Neuron (in vitro differentiated cells): ENCODE results near the gene NR1D1.

Experiments
- H2AFZ ChIP-seq: one replicate; pipeline ENCODE4 v1.6.1; 2013; ENCODE audit warnings: low read depth, mild to moderate bottlenecking, inconsistent platforms, low read length, moderate library complexity
- H3K27me3 ChIP-seq: one replicate; pipeline ENCODE4 v1.6.1; 2013; ENCODE audit warnings: low read length; ENCODE audit not compliant: insufficient read depth
- H3K36me3 ChIP-seq: one replicate; pipeline ENCODE4 v1.6.1; 2013; ENCODE audit warnings: low read length; ENCODE audit not compliant: insufficient read depth
- H3K4me1 ChIP-seq: one replicate; pipeline ENCODE4 v1.6.1; 2013; ENCODE audit warnings: low read length; ENCODE audit not compliant: insufficient read depth
- H3K4me3 ChIP-seq: 2 replicates; pipeline ENCODE4 v1.5.1; 2013; ENCODE audit warnings: mild to moderate bottlenecking, low read length, moderate library complexity
- H3K9me3 ChIP-seq: one replicate; pipeline ENCODE4 v1.6.1; 2013; ENCODE audit warnings: low read length

NR1D1 gene

GRCh38 chr17:40063901-40064531, 36.4 kb downstream of the NR1D1 start:
- no peaks in the 10 kb centered on the region for H3K9me3 ChIP-seq
- H2AFZ ChIP-seq: no peak overlapping the region
- H3K4me1 ChIP-seq: peaks cover 67% of the 10 kb centered on the region
- H3K4me3 ChIP-seq: peak overlapping the region; percentile 79
- no peaks in the 10 kb centered on the region for H3K27me3 ChIP-seq
- H3K36me3 ChIP-seq: no peaks in the 10 kb centered on the region

GRCh38 chr17:40063187-40063771, 37.1 kb downstream of the NR1D1 start:
- Histone ChIP-seq H3K9me3 (no peaks in the 10 kb centered on the region), H3K4me3 (peak overlapping the region; percentile 79), H3K27me3 (no peaks in the 10 kb centered on the region)

GRCh38 chr17:40062329-40063186, 37.8 kb downstream of the NR1D1 start, which contains the start of gene THRA:
Gene THRA, plus strand, starts transcription at chr17:40062965. Its CDS starts 11,524 bp downstream, at chr17:40074489.
- Histone ChIP-seq H2AFZ (peak within 1 kb of the TSS; percentile 69), H3K27me3 (no peaks in the 10 kb centered on the region), H3K36me3 (no peaks in the 10 kb centered on the region), H3K9me3 (no peaks in the 10 kb centered on the region), H3K4me3 (peak within 1 kb of the TSS; percentile 79), H3K4me1 (peaks cover 54% of the 10 kb centered on the region)

More at GRCh38 chr17:40063187-40063771, 37.1 kb downstream of the NR1D1 start:
- Histone ChIP-seq H2AFZ (peak overlapping the region; percentile 69), H3K36me3 (no peaks in the 10 kb centered on the region), H3K4me1 (peaks cover 60% of the 10 kb centered on the region)

- Histone ChIP-seq H3K27me3 (no peaks in the 10 kb centered on the region), H3K36me3 (no peaks in the 10 kb centered on the region), H3K4me1 (peaks cover 48% of the 10 kb centered on the region), H3K9me3 (no peaks in the 10 kb centered on the region), H2AFZ (no peak overlapping the region), H3K4me3 (peak overlapping the region; percentile 60)
These were observed 38.8 kb downstream of the NR1D1 start for GRCh38 chr17:40061609-40062038.

- Histone ChIP-seq H3K4me1 (peaks cover 45% of the 10 kb centered on the region), H3K27me3 (no peaks in the 10 kb centered on the region), H3K4me3 (no peak overlapping the region), H3K9me3 (no peaks in the 10 kb centered on the region), H2AFZ (no peak overlapping the region), H3K36me3 (no peaks in the 10 kb centered on the region)
These were observed 39.3 kb downstream of the NR1D1 start for GRCh38 chr17:40060887-40061608.

- Histone ChIP-seq H3K27me3 (no peaks in the 10 kb centered on the region), H3K36me3 (no peaks in the 10 kb centered on the region), H3K4me1 (peaks cover 33% of the 10 kb centered on the region), H2AFZ (no peak overlapping the region), H3K9me3 (no peaks in the 10 kb centered on the region), H3K4me3 (no peak overlapping the region)
These were observed 40.5 kb downstream of the NR1D1 start for GRCh38 chr17:40059729-40060475.

- no peak overlapping the region for H2AFZ ChIP-seq
- peaks cover 25% of the 10 kb centered on the region for H3K4me1 ChIP-seq
- H3K4me3 ChIP-seq: no peak overlapping the region
- H3K27me3 ChIP-seq: no peaks in the 10 kb centered on the region
- H3K9me3 ChIP-seq: no peaks in the 10 kb centered on the region
- no peaks in the 10 kb centered on the region for H3K36me3 ChIP-seq
These were observed 41.5 kb downstream of the NR1D1 start for GRCh38 chr17:40058865-40059264.

GRCh38 chr17:40058186-40058784, 42.1 kb downstream of the NR1D1 start:
- H3K4me3 ChIP-seq: no peak overlapping the region
- H3K36me3 ChIP-seq: no peaks in the 10 kb centered on the region
- H3K27me3 ChIP-seq: no peaks in the 10 kb centered on the region
- no peaks in the 10 kb centered on the region for H3K9me3 ChIP-seq
- H3K4me1 ChIP-seq: peaks cover 24% of the 10 kb centered on the region
- H2AFZ ChIP-seq: no peak overlapping the region

GRCh38 chr17:40056379-40057015, 43.9 kb downstream of the NR1D1 start:
- no peaks in the 10 kb centered on the region for H3K9me3 ChIP-seq
- H3K4me3 ChIP-seq: no peak overlapping the region
- no peak overlapping the region for H2AFZ ChIP-seq
- peaks cover 20% of the 10 kb centered on the region for H3K4me1 ChIP-seq
- peaks cover 15% of the 10 kb centered on the region for H3K36me3 ChIP-seq
- H3K27me3 ChIP-seq: no peaks in the 10 kb centered on the region
